ENCODE measurements around the gene RYR2. TPM values are rescaled to one million over a fixed set of nuclear protein-coding genes. Genes with fewer than 3 reads are reported as not detected.

The RYR2 gene
- total and polyA plus RNA-seq, 11 donors, result 77.7 to 1,319 (median 805) TPM

GRCh38 chr1:236997882-236998281 is 44.1 kb upstream of the RYR2 start:
- DNase-seq (peak; percentile 67 to 89 (median 74)), ATAC-seq (peak; percentile 88 to 91 (median 90))
- WGBS, 4 donors, result 37 to 61% (median 46%) methylated on average over 12 of the region's 12 CpGs
- H3K27ac ChIP-seq, result peak overlapping the region; percentile 76 to 99 (median 93)
- no peaks in the 10 kb centered on the region for H3K36me3 ChIP-seq
- H3K4me1 ChIP-seq, result peaks cover 0 to 25% (median 0%) of the 10 kb centered on the region in 12 donors
- intact Hi-C loops (cut with DNase I), result loop anchor here in 7 of 10 donors (1.0 to 10.0 kb wide), 9 partner anchors 14 to 111 kb away; partner anchors contain the start of gene RYR2 (in 3 of the 7)
- H3K9me3 ChIP-seq, result no peaks in the 10 kb centered on the region
- TF ChIP-seq, protein P1, sequence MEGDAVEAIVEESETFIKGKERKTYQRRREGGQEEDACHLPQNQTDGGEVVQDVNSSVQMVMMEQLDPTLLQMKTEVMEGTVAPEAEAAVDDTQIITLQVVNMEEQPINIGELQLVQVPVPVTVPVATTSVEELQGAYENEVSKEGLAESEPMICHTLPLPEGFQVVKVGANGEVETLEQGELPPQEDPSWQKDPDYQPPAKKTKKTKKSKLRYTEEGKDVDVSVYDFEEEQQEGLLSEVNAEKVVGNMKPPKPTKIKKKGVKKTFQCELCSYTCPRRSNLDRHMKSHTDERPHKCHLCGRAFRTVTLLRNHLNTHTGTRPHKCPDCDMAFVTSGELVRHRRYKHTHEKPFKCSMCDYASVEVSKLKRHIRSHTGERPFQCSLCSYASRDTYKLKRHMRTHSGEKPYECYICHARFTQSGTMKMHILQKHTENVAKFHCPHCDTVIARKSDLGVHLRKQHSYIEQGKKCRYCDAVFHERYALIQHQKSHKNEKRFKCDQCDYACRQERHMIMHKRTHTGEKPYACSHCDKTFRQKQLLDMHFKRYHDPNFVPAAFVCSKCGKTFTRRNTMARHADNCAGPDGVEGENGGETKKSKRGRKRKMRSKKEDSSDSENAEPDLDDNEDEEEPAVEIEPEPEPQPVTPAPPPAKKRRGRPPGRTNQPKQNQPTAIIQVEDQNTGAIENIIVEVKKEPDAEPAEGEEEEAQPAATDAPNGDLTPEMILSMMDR (IDR thresholded peaks at IDR 0.05), result peak in 4 of 12 donors; percentile 2 to 28 (median 16)
- peak in 1 of 2 donors; percentile 57 for TF ChIP-seq POLR2A (IDR thresholded peaks at IDR 0.05)
- peak overlapping the region in 11 of 12 donors; percentile 7 to 47 (median 35) for H3K4me3 ChIP-seq
- H3K27me3 ChIP-seq, result no peaks in the 10 kb centered on the region

- WGBS, 4 donors, result 37 to 39% (median 37%) methylated on average over 3 of the region's 3 CpGs
- Histone ChIP-seq H3K4me3 (peak overlapping the region in 11 of 12 donors; percentile 7 to 47 (median 35)), H3K9me3 (no peaks in the 10 kb centered on the region), H3K4me1 (peaks cover 0 to 27% (median 1%) of the 10 kb centered on the region in 12 donors), H3K27ac (peak overlapping the region; percentile 76 to 99 (median 93)), H3K36me3 (no peaks in the 10 kb centered on the region), H3K27me3 (no peaks in the 10 kb centered on the region)
- intact Hi-C loops (cut with DNase I), result loop anchor here in 7 of 10 donors (1.0 to 10.0 kb wide), 7 partner anchors 14 to 111 kb away; partner anchors contain the start of gene RYR2 (in 3 of the 7)
- peak; percentile 5 to 51 (median 36) for ATAC-seq
- peak in 3 of 5 donors; percentile 32 to 62 (median 60) for DNase-seq
- TF ChIP-seq POLR2A (IDR thresholded peaks at IDR 0.05), result no peak
- TF ChIP-seq, protein P1 (IDR thresholded peaks at IDR 0.05), result peak in 3 of 12 donors; percentile 10 to 29 (median 29)
Observed at GRCh38 chr1:236998546-236998945, 43.4 kb upstream of the RYR2 start.

DNA sequence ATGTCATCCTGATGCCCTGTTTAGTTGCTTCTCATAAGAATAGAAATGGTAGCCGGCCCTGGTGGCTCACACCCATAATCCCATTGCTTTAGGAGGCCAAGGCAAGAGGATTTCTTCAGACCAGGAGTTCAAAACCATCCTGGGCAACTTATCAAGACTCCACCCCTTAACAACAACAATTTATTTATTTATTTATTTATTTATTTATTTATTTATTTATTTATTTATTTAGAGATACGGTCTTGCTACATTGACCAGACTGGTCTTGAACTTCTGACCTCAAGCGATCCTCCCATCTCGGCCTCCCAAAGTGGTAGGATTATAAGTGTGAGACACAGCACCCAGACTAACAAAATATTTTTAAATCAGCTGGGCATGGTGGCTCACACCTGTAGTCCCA is 41.8 kb upstream of the RYR2 start:
- H3K27ac ChIP-seq, result peak overlapping the region in 10 of 12 donors; percentile 39 to 99 (median 93)
- 90 to 93% (median 91%) methylated on average over 4 of the region's 4 CpGs for WGBS, 4 donors
- intact Hi-C loops (cut with DNase I), result no loop called here

GRCh38 chr1:237003516-237003915 is 38.5 kb upstream of the RYR2 start:
- Histone ChIP-seq H3K27me3 (no peaks in the 10 kb centered on the region), H3K4me1 (peaks cover 0 to 36% (median 5%) of the 10 kb centered on the region in 12 donors), H3K27ac (peak overlapping the region in 2 of 12 donors; percentile 50 to 93), H3K36me3 (peaks cover 0 to 2% (median 0%) of the 10 kb centered on the region in 9 donors), H3K4me3 (no peak overlapping the region), H3K9me3 (no peaks in the 10 kb centered on the region)
- intact Hi-C loops (cut with DNase I), result no loop called here
- TF ChIP-seq, protein P1 (IDR thresholded peaks at IDR 0.05), result no peak
- no peak for TF ChIP-seq POLR2A (IDR thresholded peaks at IDR 0.05)
- ATAC-seq (no peak), DNase-seq (no peak)
- 66 to 77% (median 71%) methylated on average over 8 of the region's 8 CpGs for WGBS, 4 donors

More for the DNA sequence above, 41.8 kb upstream of the RYR2 start:
- peaks cover 0 to 2% (median 0%) of the 10 kb centered on the region in 9 donors for H3K36me3 ChIP-seq
- ATAC-seq (no peak), DNase-seq (no peak)
- H3K4me3 ChIP-seq, result no peak overlapping the region
- no peaks in the 10 kb centered on the region for H3K27me3 ChIP-seq
- H3K9me3 ChIP-seq, result no peaks in the 10 kb centered on the region
- TF ChIP-seq, protein P1 (IDR thresholded peaks at IDR 0.05), result no peak
- no peak for TF ChIP-seq POLR2A (IDR thresholded peaks at IDR 0.05)
- H3K4me1 ChIP-seq, result peaks cover 0 to 27% (median 2%) of the 10 kb centered on the region in 12 donors

All from heart left ventricle (tissue), 16 donors.